ENCODE measurements around the gene S100A5.

The S100A5 gene

DNA sequence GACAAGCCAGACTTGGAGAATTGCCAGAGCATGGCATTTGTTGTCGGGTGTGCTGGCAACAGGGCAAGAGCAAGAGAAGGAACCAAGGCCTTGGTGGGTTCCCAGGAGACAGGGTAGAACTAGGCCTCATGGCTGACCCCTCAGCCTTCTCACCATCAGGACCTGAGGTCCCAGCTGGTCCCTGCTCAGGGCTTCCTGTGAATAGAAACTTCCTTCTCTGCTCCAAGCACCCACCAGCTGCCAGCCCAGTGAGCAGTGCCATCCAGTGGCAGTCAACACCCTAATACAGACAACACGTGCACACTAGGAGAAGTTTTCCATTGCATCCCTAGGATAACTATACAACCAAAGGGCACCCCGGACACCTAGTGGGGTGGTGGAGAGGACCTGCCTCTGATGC is 27.7 kb downstream of the S100A5 start:
- Histone ChIP-seq H3K4me3 (ENCODE audit: low read depth, low read length) (no peak overlapping the region), H3K27ac (ENCODE audit: extremely low read depth, low read depth, low read length) (no peak overlapping the region), H3K36me3 (ENCODE audit: control insufficient read depth in 2 of 2, insufficient read depth in 1 of 2, low read length in 2 of 2) (no peaks in the 10 kb centered on the region), H3K9me3 (ENCODE audit: control insufficient read depth, insufficient read depth, low read depth, low read length) (no peaks in the 10 kb centered on the region), H3K4me1 (ENCODE audit: control insufficient read depth, insufficient read depth, low read length) (no peaks in the 10 kb centered on the region)
- TF ChIP-seq ZFP69B (tag by site-specific recombination; IDR thresholded peaks at IDR 0.05): no peak
- TF ChIP-seq, protein P1, sequence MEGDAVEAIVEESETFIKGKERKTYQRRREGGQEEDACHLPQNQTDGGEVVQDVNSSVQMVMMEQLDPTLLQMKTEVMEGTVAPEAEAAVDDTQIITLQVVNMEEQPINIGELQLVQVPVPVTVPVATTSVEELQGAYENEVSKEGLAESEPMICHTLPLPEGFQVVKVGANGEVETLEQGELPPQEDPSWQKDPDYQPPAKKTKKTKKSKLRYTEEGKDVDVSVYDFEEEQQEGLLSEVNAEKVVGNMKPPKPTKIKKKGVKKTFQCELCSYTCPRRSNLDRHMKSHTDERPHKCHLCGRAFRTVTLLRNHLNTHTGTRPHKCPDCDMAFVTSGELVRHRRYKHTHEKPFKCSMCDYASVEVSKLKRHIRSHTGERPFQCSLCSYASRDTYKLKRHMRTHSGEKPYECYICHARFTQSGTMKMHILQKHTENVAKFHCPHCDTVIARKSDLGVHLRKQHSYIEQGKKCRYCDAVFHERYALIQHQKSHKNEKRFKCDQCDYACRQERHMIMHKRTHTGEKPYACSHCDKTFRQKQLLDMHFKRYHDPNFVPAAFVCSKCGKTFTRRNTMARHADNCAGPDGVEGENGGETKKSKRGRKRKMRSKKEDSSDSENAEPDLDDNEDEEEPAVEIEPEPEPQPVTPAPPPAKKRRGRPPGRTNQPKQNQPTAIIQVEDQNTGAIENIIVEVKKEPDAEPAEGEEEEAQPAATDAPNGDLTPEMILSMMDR (tag by site-specific recombination; IDR thresholded peaks at IDR 0.05): 0 out of 2 replicates have a peak, but pooled peaks have one; percentile 40
- ChIA-PET CTCF (interaction anchor here (0.8 to 3.4 kb wide), 4 partner anchors 12 to 474 kb away, joined by 3 to 15 read pairs (median 4); partner anchors contain the start of gene RAB13), POLR2A (interaction anchor here (1.6 kb wide), 1 partner anchor 55 kb away, joined by 4 read pairs; no protein-coding TSS in a partner anchor)

- H3K27ac ChIP-seq (ENCODE audit: extremely low read depth, low read depth, low read length): no peak overlapping the region
- no peak overlapping the region for H3K4me3 ChIP-seq (ENCODE audit: low read depth, low read length)
- no peaks in the 10 kb centered on the region for H3K4me1 ChIP-seq (ENCODE audit: control insufficient read depth, insufficient read depth, low read length)
- H3K9me3 ChIP-seq (ENCODE audit: control insufficient read depth, insufficient read depth, low read depth, low read length): no peaks in the 10 kb centered on the region
- POLR2A ChIA-PET: interaction anchor here (0.8 to 1.6 kb wide), 6 partner anchors 55 to 479 kb away, joined by 3 to 8 read pairs (median 4); partner anchors contain the start of genes CHTOP, RPS27 and S100A13
- CTCF ChIA-PET: interaction anchor here (0.6 to 7.1 kb wide), 60 partner anchors 9 to 1066 kb away, joined by 3 to 148 read pairs (median 4); partner anchors contain the start of genes RAB13, S100A1, S100A13 and S100A2
- no peaks in the 10 kb centered on the region for H3K36me3 ChIP-seq (ENCODE audit: control insufficient read depth in 2 of 2, insufficient read depth in 1 of 2, low read length in 2 of 2)
- TF ChIP-seq GLIS1 (tag by site-specific recombination; IDR thresholded peaks at IDR 0.05) (0 out of 2 replicates have a peak, but pooled peaks have one; percentile 17), FEZF1 (tag by site-specific recombination; IDR thresholded peaks at IDR 0.05) (no peak), ZNF292 (tag by site-specific recombination; IDR thresholded peaks at IDR 0.05; ENCODE audit: borderline replicate concordance, low read depth) (no peak), ZNF274 (IDR thresholded peaks at IDR 0.05; ENCODE audit: low read length) (no peak), ZNF274 (tag by site-specific recombination; IDR thresholded peaks at IDR 0.05; ENCODE audit: borderline replicate concordance) (no peak), ZNF391 (tag by site-specific recombination; IDR thresholded peaks at IDR 0.05; ENCODE audit: borderline replicate concordance, low read depth) (no peak), ZBTB49 (tag by site-specific recombination; IDR thresholded peaks at IDR 0.05; ENCODE audit: low read depth) (no peak), ZNF311 (tag by site-specific recombination; IDR thresholded peaks at IDR 0.05; ENCODE audit: borderline replicate concordance) (no peak), HIC1 (tag by site-specific recombination; IDR thresholded peaks at IDR 0.05) (peak; percentile 35; the same call in 1 of the 2 replicates), ZNF785 (tag by site-specific recombination; IDR thresholded peaks at IDR 0.05) (no peak), ZNF121 (tag by site-specific recombination; IDR thresholded peaks at IDR 0.05) (no peak), KLF9 (tag by site-specific recombination; IDR thresholded peaks at IDR 0.05; ENCODE audit: low read depth) (no peak), SP7 (tag by site-specific recombination; IDR thresholded peaks at IDR 0.05) (peak; percentile 40; the same call in 1 of the 2 replicates), ZBTB17 (tag by site-specific recombination; IDR thresholded peaks at IDR 0.05) (peak; percentile 46), OSR2 (tag by site-specific recombination; IDR thresholded peaks at IDR 0.05) (no peak)
- TF ChIP-seq, protein P2, sequence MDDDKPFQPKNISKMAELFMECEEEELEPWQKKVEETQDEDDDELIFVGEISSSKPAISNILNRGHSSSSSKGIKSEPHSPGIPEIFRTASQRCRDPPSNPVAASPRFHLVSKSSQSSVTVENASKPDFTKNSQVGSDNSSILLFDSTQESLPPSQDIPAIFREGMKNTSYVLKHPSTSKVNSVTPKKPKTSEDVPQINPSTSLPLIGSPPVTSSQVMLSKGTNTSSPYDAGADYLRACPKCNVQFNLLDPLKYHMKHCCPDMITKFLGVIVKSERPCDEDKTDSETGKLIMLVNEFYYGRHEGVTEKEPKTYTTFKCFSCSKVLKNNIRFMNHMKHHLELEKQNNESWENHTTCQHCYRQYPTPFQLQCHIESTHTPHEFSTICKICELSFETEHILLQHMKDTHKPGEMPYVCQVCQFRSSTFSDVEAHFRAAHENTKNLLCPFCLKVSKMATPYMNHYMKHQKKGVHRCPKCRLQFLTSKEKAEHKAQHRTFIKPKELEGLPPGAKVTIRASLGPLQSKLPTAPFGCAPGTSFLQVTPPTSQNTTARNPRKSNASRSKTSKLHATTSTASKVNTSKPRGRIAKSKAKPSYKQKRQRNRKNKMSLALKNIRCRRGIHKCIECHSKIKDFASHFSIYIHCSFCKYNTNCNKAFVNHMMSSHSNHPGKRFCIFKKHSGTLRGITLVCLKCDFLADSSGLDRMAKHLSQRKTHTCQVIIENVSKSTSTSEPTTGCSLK (tag by site-specific recombination; IDR thresholded peaks at IDR 0.05): no peak
- TF ChIP-seq, protein P3, sequence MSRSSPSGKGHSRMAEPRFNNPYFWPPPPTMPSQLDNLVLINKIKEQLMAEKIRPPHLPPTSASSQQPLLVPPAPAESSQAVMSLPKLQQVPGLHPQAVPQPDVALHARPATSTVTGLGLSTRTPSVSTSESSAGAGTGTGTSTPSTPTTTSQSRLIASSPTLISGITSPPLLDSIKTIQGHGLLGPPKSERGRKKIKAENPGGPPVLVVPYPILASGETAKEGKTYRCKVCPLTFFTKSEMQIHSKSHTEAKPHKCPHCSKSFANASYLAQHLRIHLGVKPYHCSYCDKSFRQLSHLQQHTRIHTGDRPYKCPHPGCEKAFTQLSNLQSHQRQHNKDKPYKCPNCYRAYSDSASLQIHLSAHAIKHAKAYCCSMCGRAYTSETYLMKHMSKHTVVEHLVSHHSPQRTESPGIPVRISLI (tag by site-specific recombination; IDR thresholded peaks at IDR 0.05): peak; percentile 50; the same call in 1 of the 2 replicates
- TF ChIP-seq, protein P1 (tag by site-specific recombination; IDR thresholded peaks at IDR 0.05): peak; percentile 86
Observed at GRCh38 chr1:153510984-153511410, 29.7 kb downstream of the S100A5 start.
